ENCODE measurements around the gene KL.

DNA sequence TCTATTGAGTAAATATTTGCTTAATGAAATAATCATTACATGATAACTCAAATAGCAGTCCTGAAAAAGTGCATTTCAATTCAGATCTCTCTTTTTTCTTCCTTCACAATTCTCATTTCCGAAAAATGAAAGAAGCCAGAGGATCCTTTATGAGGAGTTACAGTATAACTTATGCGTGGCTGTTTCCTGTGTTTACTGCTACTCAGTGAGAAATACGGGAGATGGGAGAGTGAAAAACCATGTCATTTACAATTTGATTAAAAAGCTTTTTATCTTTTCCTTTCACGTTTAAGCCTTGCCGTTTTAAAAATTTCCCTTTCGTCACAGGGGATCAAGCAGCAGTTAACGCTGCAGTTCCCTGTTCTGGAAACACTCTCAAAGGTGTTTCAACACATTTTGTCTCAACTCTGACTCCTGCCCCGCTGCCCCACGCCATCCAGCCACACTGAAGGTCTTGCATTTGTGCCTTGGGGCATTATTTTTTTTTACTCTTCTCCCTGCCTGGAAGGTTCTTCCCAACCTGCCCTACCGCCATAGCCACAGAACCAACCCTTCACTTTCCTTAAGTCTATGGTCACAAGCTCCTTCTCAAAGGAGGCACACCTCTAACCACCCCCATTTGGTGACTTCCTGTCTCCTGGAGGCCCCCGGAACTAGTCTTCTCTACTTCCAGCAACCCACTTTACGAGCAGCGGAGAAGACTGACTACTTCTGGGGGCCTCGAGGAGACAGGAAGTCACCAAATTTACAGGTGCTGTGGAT lies 17.0 kb downstream of the KL start:
- no peak for TF ChIP-seq FOXP1 (CRISPR knock-in tag; IDR thresholded peaks at IDR 0.05; ENCODE audit: borderline replicate concordance)
- TF ChIP-seq CTCF (IDR thresholded peaks at IDR 0.05) = no peak
- TF ChIP-seq JUN (CRISPR knock-in tag; IDR thresholded peaks at IDR 0.05) = no peak
- TF ChIP-seq, protein P1, sequence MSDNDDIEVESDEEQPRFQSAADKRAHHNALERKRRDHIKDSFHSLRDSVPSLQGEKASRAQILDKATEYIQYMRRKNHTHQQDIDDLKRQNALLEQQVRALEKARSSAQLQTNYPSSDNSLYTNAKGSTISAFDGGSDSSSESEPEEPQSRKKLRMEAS (CRISPR knock-in tag; IDR thresholded peaks at IDR 0.05) = no peak
- no peak for TF ChIP-seq ELF4 (CRISPR knock-in tag; IDR thresholded peaks at IDR 0.05; ENCODE audit: low read depth)
- TF ChIP-seq USF2 (CRISPR knock-in tag; IDR thresholded peaks at IDR 0.05) = no peak
- no peak for TF ChIP-seq TEAD4 (CRISPR knock-in tag; IDR thresholded peaks at IDR 0.05)
- TF ChIP-seq ATF1 (CRISPR knock-in tag; IDR thresholded peaks at IDR 0.05) = no peak
- no peak for TF ChIP-seq STAT6 (CRISPR knock-in tag; conservative IDR thresholded peaks at IDR 0.05; ENCODE audit: low read depth)
- TF ChIP-seq, protein P2, sequence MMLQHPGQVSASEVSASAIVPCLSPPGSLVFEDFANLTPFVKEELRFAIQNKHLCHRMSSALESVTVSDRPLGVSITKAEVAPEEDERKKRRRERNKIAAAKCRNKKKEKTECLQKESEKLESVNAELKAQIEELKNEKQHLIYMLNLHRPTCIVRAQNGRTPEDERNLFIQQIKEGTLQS (CRISPR knock-in tag; conservative IDR thresholded peaks at IDR 0.05) = no peak
- TF ChIP-seq E2F1 (CRISPR knock-in tag; IDR thresholded peaks at IDR 0.05) = no peak
- TF ChIP-seq KAT7 (CRISPR knock-in tag; IDR thresholded peaks at IDR 0.05; ENCODE audit: borderline replicate concordance) = no peak
- TF ChIP-seq ZNF121 (CRISPR knock-in tag; IDR thresholded peaks at IDR 0.05) = no peak
